ENCODE data around the gene SKI.

GRCh38 chr1:2350911-2351655 lies 123.0 kb downstream of the SKI start:
- TF ChIP-seq ZNF274 (IDR thresholded peaks at IDR 0.05; ENCODE audit: low read depth, low read length): no peak
- TF ChIP-seq SUZ12 (IDR thresholded peaks at IDR 0.05; ENCODE audit: extremely low read depth, insufficient read depth, insufficient read length): no peak
